OCI-LY3 (cell line): ENCODE results near the gene DNAJC24.

Experiments
- H2AFZ ChIP-seq: fragments of 200-600, 300-600 bp; shearing (Covaris generic); 2 replicates; pipeline ENCODE4 v1.6.0; 2014; ENCODE audit warnings: antibody characterized with exemption, low read depth, low read length
- H3K27ac ChIP-seq: fragments of 200-600, 300-600 bp; sonication (generic); 2 replicates; pipeline ENCODE4 v1.5.1; 2014; ENCODE audit warnings: mild to moderate bottlenecking, low read length, moderate library complexity, mixed read lengths
- H3K27me3 ChIP-seq: fragments of 200-600, 300-600 bp; sonication (generic); 2 replicates; pipeline ENCODE4 v1.6.1; 2014; ENCODE audit warnings: low read depth, low read length, mixed read lengths
- H3K36me3 ChIP-seq: fragments of 200-600, 300-600 bp; sonication (generic); replicated peaks from 2 replicates; pipeline ENCODE3; 2014; ENCODE audit warnings: low read depth, low read length, mixed read lengths
- H3K4me1 ChIP-seq: fragments of 300-600, 200-600 bp; sonication (generic); 2 replicates; pipeline ENCODE4 v1.6.1; 2014; ENCODE audit warnings: low read length, mixed read lengths
- H3K4me2 ChIP-seq: fragments of 200-600, 300-600 bp; sonication (generic); 2 replicates; pipeline ENCODE4 v1.6.1; 2014; ENCODE audit warnings: low read length, mixed read lengths
- H3K4me3 ChIP-seq: fragments of 300-600, 200-600 bp; sonication (generic); 2 replicates; pipeline ENCODE4 v1.5.1; 2014; ENCODE audit warnings: antibody characterized with exemption, mild to moderate bottlenecking, low read length, moderate library complexity
- H3K79me2 ChIP-seq: fragments of 300-600, 200-600 bp; shearing (Covaris generic); 2 replicates; pipeline ENCODE4 v1.6.1; 2014; ENCODE audit warnings: mild to moderate bottlenecking, low read length, mixed read lengths
- H3K9ac ChIP-seq: fragments of 300-600, 200-600 bp; shearing (Covaris generic); 2 replicates; pipeline ENCODE4 v1.6.0; 2014; ENCODE audit warnings: mild to moderate bottlenecking, low read length, moderate library complexity
- H3K9me3 ChIP-seq: fragments of 200-600, 300-600 bp; shearing (Covaris generic); 2 replicates; pipeline ENCODE4 v1.6.1; 2014; ENCODE audit warnings: low read length, mixed read lengths; ENCODE audit not compliant: insufficient read depth
- H4K20me1 ChIP-seq: fragments of 200-600, 300-600 bp; sonication (generic); 2 replicates; pipeline ENCODE4 v1.6.1; 2016; ENCODE audit warnings: low read length, mixed read lengths; ENCODE audit not compliant: insufficient read depth
- CTCF ChIP-seq: fragments of 200-600, 300-600 bp; sonication (generic); IDR thresholded peaks from 2 replicates; pipeline ENCODE4 v1.5.1; 2014; ENCODE audit warnings: antibody characterized with exemption, low read length, low read depth
- EZH2phosphoT487 ChIP-seq: fragments of 200-600 bp; shearing (Covaris generic); IDR thresholded peaks from 2 replicates; pipeline ENCODE4 v1.6.1; 2018; ENCODE audit warnings: antibody characterized with exemption, mixed run types, low read depth

Gene DNAJC24

GRCh38 chr11:31449040-31449439 is 79.4 kb downstream of the DNAJC24 start:
- H3K4me1 ChIP-seq = no peaks in the 10 kb centered on the region
- H4K20me1 ChIP-seq = no peaks in the 10 kb centered on the region
- H3K9me3 ChIP-seq = no peaks in the 10 kb centered on the region
- no peaks in the 10 kb centered on the region for H3K27me3 ChIP-seq
- H3K9ac ChIP-seq = no peak overlapping the region
- H3K36me3 ChIP-seq = peaks cover 13% of the 10 kb centered on the region
- no peak overlapping the region for H2AFZ ChIP-seq
- H3K27ac ChIP-seq = no peak overlapping the region
- H3K4me2 ChIP-seq = no peak overlapping the region
- H3K79me2 ChIP-seq = no peaks in the 10 kb centered on the region
- no peak for TF ChIP-seq CTCF
- no peak for TF ChIP-seq EZH2phosphoT487
- no peak overlapping the region for H3K4me3 ChIP-seq

GRCh38 chr11:31450841-31451240 is 81.2 kb downstream of the DNAJC24 start:
- no peaks in the 10 kb centered on the region for H3K4me1 ChIP-seq
- no peak overlapping the region for H3K27ac ChIP-seq
- H3K4me2 ChIP-seq = no peak overlapping the region
- H3K9ac ChIP-seq = no peak overlapping the region
- no peak overlapping the region for H2AFZ ChIP-seq
- H3K9me3 ChIP-seq = no peaks in the 10 kb centered on the region
- no peaks in the 10 kb centered on the region for H4K20me1 ChIP-seq
- H3K4me3 ChIP-seq = no peak overlapping the region
- no peaks in the 10 kb centered on the region for H3K79me2 ChIP-seq
- TF ChIP-seq EZH2phosphoT487 (no peak), CTCF (no peak)
- peaks cover 13% of the 10 kb centered on the region for H3K36me3 ChIP-seq
- no peaks in the 10 kb centered on the region for H3K27me3 ChIP-seq

- Histone ChIP-seq H3K4me2 (no peak overlapping the region), H3K9ac (no peak overlapping the region), H3K9me3 (no peaks in the 10 kb centered on the region), H3K79me2 (no peaks in the 10 kb centered on the region), H4K20me1 (no peaks in the 10 kb centered on the region), H3K4me1 (no peaks in the 10 kb centered on the region), H3K27me3 (no peaks in the 10 kb centered on the region), H3K27ac (no peak overlapping the region), H3K4me3 (no peak overlapping the region), H2AFZ (no peak overlapping the region), H3K36me3 (peaks cover 8% of the 10 kb centered on the region)
- TF ChIP-seq CTCF = no peak
- no peak for TF ChIP-seq EZH2phosphoT487
Measured at GRCh38 chr11:31455177-31455576, 85.5 kb downstream of the DNAJC24 start.

GRCh38 chr11:31464436-31464835 is 94.8 kb downstream of the DNAJC24 start:
- Histone ChIP-seq H4K20me1 (no peaks in the 10 kb centered on the region), H3K27me3 (no peaks in the 10 kb centered on the region), H3K4me2 (no peak overlapping the region), H2AFZ (no peak overlapping the region), H3K9ac (no peak overlapping the region), H3K36me3 (peaks cover 6% of the 10 kb centered on the region), H3K4me1 (no peaks in the 10 kb centered on the region), H3K27ac (no peak overlapping the region), H3K4me3 (no peak overlapping the region), H3K79me2 (no peaks in the 10 kb centered on the region; the same call in 1 of the 2 replicates), H3K9me3 (no peaks in the 10 kb centered on the region)
- TF ChIP-seq CTCF = no peak
- TF ChIP-seq EZH2phosphoT487 = no peak
